HuH-7.5 (cell line): ENCODE data around the gene EPHA4.

Experiments
- DNase-seq: peaks from one replicate; pipeline ENCODE4 v3.0.0; 2011; ENCODE audit warnings: low spot score

Gene EPHA4

GRCh38 chr2:221503965-221504364, 68.1 kb downstream of the EPHA4 start:
- DNase-seq, result no peak

DNA sequence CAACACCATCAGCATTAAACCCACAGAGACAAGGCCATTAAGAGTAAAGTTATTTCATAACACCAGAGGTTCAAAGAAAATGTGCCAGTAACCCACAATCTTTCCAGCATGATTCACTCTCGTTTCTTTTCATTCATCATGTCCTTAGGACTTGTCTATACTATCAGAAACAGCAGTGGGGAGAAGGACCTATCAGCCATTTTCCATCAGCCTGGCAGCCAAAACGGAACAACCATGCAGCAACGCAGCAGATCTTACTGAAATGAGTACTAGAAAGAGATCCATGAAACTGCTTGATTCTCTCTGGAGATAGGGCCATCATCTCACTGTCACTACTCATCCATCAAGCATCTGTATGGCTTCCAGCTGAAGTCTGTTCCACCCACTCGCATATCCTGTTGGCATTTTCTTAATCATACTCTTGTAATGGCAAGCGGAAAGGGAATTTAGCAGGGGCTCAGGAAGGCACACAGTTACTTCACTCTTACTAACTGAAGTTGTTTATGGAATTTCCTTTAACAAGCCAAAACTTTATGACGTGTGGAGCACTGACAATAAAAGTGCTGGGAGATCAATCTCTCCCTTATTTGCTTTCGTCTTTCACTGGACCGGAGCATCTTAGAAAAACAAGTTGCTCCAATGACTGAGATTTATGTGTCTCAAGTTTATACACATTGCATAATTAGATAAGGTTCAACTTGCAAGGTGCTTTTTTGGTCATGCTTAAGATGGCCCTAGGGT, 69.7 kb downstream of the EPHA4 start:
- no peak for DNase-seq

DNA sequence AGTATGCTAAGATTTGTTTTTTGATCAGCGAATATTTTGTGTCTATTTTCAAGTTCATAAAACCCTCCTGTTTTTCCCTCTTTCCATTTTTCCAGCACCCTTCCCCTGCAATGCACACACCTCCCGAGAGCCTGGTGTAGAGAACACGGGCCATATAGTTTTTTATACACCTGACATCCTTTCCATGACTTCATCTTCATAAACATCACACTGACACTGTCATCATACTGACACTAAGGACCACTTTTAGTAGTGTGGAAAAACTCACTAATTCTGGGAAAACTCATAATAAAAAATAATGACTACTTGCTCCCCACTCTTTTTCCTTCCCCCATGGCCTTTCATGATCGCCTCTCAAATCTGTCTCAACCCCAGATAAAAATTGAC, 70.2 kb downstream of the EPHA4 start:
- no peak for DNase-seq

DNA sequence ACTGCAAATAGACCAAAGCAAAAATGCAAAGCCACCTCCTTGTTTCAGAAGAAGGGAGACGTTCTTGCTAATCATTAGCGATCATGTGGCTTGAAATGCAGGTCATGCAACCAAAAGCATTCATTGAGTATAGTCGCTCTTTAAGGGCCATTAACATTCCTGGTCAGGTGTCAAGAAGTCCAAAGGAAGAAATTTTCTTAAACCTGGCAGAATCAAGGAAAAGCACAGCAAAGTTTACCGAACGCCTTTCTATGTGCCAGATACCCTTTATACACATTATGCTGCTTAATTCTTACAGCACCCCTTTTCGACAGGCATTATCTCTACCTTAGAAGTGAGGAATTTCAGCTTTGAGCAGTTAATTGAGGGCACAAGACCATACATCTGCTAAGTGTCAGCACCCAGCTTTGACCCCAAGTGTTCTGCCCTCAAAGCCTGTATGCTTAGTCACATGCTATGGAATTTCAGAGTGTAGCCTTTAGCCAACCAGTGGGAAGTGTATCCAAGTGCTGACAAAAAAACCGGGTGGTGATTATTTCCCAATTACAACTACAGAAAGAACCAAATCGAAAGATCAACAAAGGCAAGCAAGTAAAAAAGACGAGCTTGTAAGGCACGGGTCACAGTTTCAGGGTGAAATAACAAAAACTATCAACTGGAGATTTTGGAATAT, 70.8 kb downstream of the EPHA4 start:
- DNase-seq, result no peak

DNA sequence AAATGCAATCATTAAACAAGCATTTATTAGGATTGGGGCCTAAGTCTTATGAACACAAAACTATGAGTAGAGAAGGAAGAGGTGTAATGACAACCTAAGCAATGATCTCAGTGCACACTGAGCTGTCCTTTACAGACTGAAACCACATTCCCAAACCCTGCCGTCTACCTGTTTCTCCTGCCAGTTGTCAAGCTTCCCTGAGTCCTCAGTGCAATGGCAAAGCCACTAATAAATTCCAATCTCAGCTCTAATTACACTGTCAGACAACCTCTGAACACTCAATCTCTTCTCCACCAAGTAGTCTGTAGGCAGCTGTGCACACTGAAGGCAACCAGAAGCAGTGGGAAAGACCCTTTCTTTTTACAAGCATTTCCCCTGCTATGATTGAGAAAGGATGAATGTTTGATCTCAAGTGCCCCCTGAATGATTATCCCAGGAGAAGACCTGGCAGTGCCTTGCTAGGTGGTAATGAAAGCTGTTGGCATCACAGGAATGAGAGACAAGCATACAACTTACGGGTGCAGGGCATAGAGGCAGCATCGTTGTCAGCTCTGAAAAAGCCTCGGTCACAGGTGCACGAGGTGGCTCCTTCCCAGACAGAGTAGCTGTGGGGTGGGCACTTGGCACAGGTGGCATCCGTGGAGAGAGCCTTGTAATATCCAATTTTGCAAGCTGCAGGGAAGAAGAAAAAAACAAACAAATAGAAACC, 71.4 kb downstream of the EPHA4 start:
- no peak for DNase-seq

DNA sequence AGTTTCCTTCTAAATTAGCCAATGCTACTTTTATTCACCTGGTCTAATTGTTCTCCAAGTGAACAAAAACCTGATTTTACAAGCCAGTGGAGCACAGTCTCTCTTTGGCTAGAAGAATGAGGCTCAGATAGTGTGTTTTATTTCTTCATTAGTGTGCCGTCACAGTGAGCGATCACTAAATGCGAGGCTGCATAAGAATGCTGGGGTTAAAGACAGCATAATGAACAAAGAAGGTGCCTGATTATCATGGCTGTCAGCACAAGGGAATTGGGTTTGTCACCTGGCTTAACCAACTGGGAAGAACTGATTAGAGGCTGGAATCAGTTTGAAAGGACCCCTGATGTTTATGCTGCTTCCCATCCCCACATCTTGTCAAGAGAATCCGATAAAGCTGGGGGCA, 76.4 kb downstream of the EPHA4 start:
- DNase-seq, result no peak

DNA sequence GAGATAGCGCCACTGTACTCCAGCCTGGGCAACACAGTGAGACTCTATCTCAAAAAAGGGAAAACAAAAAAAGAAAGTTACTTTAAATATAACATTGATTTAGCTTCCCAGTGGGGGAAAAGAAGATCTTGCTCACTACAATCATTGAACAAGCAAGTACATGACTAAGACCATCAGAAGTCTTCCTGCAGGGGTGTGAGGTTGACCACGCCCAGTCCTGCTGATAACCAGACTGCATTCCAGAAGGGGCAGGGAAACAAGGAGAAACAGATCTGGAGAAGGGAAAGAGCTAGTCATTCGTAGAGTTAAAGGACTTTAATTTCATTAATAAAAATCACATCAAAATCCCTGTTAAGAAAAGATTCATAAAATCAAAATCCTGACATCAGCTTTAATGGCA, 77.5 kb downstream of the EPHA4 start:
- no peak for DNase-seq

DNA sequence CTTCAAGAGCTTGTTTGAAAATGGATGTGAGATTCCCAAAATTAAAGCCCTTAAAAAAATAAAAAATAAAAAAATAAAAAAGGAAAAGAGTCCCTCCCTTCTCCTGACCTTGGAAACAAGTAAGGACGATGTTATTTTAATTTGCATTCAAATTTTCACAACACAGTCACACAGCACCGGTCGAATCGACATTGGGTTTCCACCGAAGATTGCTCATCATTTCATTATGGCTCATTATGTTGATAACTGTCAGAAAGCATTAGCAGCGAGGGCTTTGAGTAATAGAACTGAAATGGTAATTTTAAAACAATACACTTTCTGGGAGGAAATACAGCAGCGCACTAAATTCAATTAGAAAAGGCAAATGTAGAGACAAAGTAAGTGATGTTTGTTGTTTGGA, 78.7 kb downstream of the EPHA4 start:
- DNase-seq, result no peak

GRCh38 chr2:221492636-221493035, 79.5 kb downstream of the EPHA4 start:
- DNase-seq, result no peak

GRCh38 chr2:221490506-221491060, 81.5 kb downstream of the EPHA4 start:
- no peak for DNase-seq

DNA sequence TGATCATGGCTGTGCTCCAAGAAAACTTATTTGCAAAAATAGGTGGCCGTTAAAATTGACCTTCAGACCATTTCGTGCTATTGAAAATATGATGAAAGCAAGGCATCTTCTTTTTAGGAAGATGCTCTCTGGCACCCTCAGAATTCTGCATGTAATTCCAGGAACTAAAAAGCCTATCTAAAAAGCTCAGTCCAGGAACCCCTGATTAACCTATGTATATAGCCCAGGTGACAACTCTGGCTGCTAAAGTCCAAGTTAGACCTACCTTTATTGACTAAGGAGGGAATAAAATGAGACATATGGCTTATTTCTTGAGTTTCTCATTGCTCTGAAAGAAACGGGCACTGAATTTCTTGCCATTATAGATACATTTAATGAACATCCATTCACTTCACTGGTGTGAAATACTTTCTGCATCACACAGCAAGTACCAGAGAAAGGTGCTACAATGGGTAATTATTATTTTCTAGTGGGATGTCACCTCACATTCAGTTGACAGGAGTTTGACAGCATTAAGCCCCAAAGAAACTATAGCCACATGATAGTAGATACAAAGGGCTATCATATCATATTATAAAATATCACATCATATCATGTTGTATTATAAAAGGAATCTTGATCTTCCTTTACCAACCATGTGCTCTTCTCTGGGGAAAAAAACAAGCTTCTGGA, 83.8 kb downstream of the EPHA4 start:
- DNase-seq, result no peak

GRCh38 chr2:221486106-221486505, 86.0 kb downstream of the EPHA4 start:
- DNase-seq, result no peak

- DNase-seq, result no peak
These were observed 86.6 kb downstream of the EPHA4 start for GRCh38 chr2:221485503-221485870.

DNA sequence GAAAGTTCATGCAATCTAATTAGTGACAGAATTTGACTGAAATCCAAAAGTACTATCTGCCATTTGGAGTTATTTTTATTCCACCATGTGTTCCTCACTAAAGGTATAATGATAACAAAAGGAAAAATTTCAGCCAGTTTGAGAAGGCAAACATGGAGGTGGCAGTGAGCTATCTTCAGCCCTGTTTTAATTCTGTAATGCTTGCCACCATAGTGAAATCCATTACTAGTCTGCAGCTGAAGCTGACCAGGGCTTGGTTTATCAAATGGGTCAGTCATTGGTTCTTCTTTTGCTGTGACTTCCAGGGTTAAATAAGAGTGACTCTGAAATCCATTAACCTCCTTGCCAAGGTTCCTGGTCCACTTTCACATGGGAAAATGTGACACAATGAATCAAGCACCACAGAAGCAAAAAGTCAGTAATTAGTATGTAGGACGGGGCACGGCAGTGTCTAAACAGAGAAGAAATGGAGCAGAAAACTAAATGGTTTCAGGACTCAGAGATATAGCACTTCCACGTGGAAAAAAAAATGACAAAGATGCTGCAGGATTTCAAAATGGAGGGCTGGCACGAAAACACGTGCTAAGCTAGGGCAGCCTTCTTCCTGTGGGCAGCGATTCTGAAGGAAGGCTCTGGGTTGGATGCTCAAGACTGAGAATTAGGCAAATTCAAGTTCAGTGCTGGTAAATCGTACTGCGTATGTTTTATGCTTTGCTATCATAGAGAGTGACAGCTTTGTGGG, 87.2 kb downstream of the EPHA4 start:
- no peak for DNase-seq

GRCh38 chr2:221482666-221483455, 89.2 kb downstream of the EPHA4 start:
- DNase-seq, result no peak

DNA sequence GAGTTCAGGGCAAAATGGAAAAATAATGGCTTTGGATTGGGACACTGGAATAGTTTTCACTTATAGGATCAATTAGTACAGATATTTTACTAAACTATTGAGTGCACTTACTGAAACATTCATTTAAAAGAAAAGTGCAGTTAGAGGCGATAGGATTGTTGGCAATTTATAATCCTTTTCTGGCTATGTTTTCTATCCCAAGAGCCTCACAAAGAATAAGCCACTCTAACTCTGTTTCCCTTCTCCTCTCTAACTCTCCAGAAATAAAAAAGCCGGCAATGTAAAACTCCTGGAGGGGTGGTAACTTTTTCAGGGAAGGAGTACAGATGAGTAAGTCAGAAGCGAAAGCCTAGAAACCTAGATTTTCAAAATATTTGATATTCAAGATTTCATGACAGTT, 91.3 kb downstream of the EPHA4 start:
- DNase-seq, result no peak

DNA sequence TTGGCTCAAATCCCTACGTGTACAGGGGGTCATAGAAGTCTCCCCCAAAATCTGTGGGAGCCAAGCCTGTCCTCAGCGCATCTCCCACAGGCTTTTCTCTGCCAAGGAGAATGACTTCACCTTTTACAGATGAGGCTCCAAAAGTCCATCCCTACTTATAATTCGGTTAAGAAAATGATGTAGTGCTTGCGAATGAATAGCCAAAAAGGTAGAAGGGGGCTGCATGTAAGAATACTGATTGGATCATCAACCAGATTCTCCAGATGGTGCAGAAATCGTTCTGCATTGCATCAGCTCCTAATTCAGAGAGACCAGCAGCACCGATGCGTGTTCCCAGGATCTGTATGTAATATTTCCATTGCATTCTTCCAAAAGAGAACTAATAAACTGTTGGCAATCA, 91.9 kb downstream of the EPHA4 start:
- no peak for DNase-seq

GRCh38 chr2:221478485-221478863, 93.6 kb downstream of the EPHA4 start:
- DNase-seq, result no peak

- no peak for DNase-seq
These were observed 94.2 kb downstream of the EPHA4 start for GRCh38 chr2:221477714-221478484.

GRCh38 chr2:221476195-221476594, 95.9 kb downstream of the EPHA4 start:
- no peak for DNase-seq
